NCI-H345 treated with DMSO at 0.1 percent for 48 hours (cell line): ENCODE data around the gene LRMDA.

Experiments used
- DNase-seq: peaks from one replicate; lab custom pipeline; 2025; ENCODE audit not compliant: unreplicated experiment; lab: John Stamatoyannopoulos, UW

The LRMDA gene

GRCh38 chr10:76002262-76002854 lies 570.9 kb downstream of the LRMDA start:
- no peak for DNase-seq

GRCh38 chr10:76007667-76008181 lies 576.3 kb downstream of the LRMDA start:
- DNase-seq = no peak

- DNase-seq = no peak
Observed at GRCh38 chr10:76009531-76009930, 578.1 kb downstream of the LRMDA start.

GRCh38 chr10:76010703-76011102 lies 579.3 kb downstream of the LRMDA start:
- no peak for DNase-seq

GRCh38 chr10:76012716-76013327 lies 581.4 kb downstream of the LRMDA start:
- DNase-seq = no peak

GRCh38 chr10:76015245-76015644 lies 583.8 kb downstream of the LRMDA start:
- DNase-seq = no peak

- no peak for DNase-seq
Observed at GRCh38 chr10:76017026-76017732, 585.8 kb downstream of the LRMDA start.

- DNase-seq = no peak
Observed at GRCh38 chr10:76017733-76018433, 586.5 kb downstream of the LRMDA start.

GRCh38 chr10:76020630-76021029 lies 589.2 kb downstream of the LRMDA start:
- no peak for DNase-seq

GRCh38 chr10:76021398-76021797 lies 590.0 kb downstream of the LRMDA start:
- no peak for DNase-seq

GRCh38 chr10:76022366-76022765 lies 590.9 kb downstream of the LRMDA start:
- DNase-seq = no peak

- no peak for DNase-seq
Observed at GRCh38 chr10:76023007-76023406, 591.6 kb downstream of the LRMDA start.

GRCh38 chr10:76024460-76025123 lies 593.2 kb downstream of the LRMDA start:
- DNase-seq = no peak

- DNase-seq = no peak
Observed at GRCh38 chr10:76025124-76025477, 593.7 kb downstream of the LRMDA start.

GRCh38 chr10:76026176-76026771 lies 594.9 kb downstream of the LRMDA start:
- no peak for DNase-seq

GRCh38 chr10:76026905-76027304 lies 595.5 kb downstream of the LRMDA start:
- DNase-seq = no peak

GRCh38 chr10:76029782-76030181 lies 598.4 kb downstream of the LRMDA start:
- DNase-seq = no peak

GRCh38 chr10:76031099-76031498 lies 599.7 kb downstream of the LRMDA start:
- no peak for DNase-seq

GRCh38 chr10:76031769-76032699 lies 600.6 kb downstream of the LRMDA start:
- DNase-seq = no peak

GRCh38 chr10:76032700-76033039 lies 601.2 kb downstream of the LRMDA start:
- no peak for DNase-seq
